CMK (cell line): ENCODE data around the gene ELP1.
"Not testable (repeated sequence)": the region's sequence is repeated elsewhere in the genome, so short reads cannot be mapped to it uniquely, and the experiment has no call there.

Experiments
- DNase-seq: peaks from one replicate; pipeline ENCODE4 v3.0.0-alpha.2; 2010; ENCODE audit warnings: low read depth

The ELP1 gene

DNA sequence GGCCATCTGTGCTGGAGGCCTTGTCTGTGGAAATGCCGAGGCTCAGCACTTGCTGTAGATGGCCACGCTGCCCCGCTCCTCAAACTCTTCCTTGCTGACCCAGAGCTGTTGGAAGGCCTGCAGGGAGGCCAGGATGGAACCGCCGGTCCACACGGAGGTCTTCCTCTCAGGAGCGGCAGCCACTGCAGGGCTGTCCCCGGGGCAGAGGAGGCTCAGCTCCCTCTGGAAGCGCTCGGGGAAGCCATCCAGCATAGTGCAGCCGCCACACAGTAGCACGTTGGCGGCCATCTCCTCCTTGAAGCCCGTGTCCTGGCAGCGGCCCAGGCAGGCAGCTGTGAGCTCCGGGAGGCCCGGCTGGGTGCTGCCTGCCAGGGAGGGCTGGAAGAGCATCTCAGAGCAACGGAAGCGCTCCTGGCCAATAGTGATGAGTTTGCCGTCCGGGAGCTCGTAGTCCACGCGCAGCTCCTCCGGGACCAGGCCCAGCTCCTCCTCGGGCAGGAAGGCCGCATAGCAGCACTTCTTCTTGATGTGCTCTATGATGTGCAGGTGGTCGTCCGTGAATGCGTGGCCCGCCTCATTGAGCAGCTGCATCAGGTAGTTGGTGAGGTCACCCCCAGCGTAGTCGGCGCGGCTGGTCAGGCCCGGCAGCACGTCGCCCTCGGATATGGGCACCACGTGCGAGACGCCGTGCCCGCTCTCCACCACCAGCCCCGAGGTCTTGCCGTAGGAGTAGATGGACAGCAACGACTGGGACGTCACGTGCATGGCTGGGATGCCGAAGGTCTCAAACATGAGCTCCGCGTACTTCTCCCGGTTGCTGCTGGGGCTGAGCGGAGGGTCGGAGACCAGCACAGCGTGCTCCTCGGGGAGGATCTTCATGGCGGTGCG lies 79.0 kb downstream of the ELP1 start:
- DNase-seq: no peak

DNA sequence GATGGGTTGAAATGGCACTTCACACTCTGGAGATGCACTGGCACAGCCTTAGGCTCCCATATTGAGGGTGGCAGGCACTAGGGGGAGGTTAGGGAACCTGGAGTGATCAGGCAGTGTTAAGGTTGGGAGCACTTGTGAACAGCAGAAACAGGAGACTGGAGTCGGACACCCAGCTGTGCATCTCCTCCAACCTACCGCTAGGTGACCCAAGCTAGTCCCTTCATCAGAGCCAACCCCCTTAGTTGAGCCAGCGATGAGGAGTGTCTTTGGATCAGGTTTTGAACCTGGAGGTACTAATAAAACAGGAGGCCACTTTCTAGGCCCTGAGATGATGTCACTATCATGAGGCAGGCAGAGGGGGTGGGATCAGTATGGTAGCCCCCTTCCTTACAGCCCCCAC lies 79.8 kb downstream of the ELP1 start:
- no peak for DNase-seq

- DNase-seq: no peak
These were observed 81.8 kb downstream of the ELP1 start for GRCh38 chr9:108852079-108852478.

GRCh38 chr9:108851138-108851537 lies 82.8 kb downstream of the ELP1 start:
- no peak for DNase-seq

GRCh38 chr9:108850293-108850897 lies 83.5 kb downstream of the ELP1 start:
- DNase-seq: peak; percentile 11

- DNase-seq: not testable (repeated sequence)
These were observed 85.6 kb downstream of the ELP1 start for GRCh38 chr9:108848296-108848695.

- no peak for DNase-seq
These were observed 88.0 kb downstream of the ELP1 start for GRCh38 chr9:108845947-108846346.

- DNase-seq: no peak
These were observed 88.4 kb downstream of the ELP1 start for GRCh38 chr9:108845507-108845906.

- DNase-seq: no peak
These were observed 89.1 kb downstream of the ELP1 start for GRCh38 chr9:108844856-108845255.

DNA sequence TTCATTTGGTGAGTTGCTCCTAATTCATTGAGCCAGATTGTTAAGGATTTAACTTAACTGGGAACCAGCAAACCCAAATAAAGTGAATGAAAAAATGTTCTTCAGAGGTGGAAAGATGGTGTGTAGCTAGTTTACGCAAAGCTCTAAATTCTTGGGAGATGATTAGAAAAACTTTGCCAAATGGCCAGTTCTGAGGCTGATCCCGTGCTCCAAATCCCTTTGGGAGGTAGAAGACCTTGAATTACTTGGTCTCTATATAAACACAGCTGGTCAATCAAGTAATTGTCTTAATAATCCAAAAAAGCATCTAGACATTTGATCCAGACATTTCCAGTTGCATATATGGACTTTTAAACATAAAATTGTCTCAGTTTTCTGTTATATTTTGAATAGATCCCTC lies 89.5 kb downstream of the ELP1 start:
- no peak for DNase-seq

- no peak for DNase-seq
These were observed 91.2 kb downstream of the ELP1 start for GRCh38 chr9:108842610-108843295.

- DNase-seq: not testable (repeated sequence)
These were observed 94.4 kb downstream of the ELP1 start for GRCh38 chr9:108839561-108839960.

- DNase-seq: no peak
These were observed 95.9 kb downstream of the ELP1 start for GRCh38 chr9:108838017-108838416.

- DNase-seq: no peak
These were observed 96.4 kb downstream of the ELP1 start for GRCh38 chr9:108837530-108837929.

DNA sequence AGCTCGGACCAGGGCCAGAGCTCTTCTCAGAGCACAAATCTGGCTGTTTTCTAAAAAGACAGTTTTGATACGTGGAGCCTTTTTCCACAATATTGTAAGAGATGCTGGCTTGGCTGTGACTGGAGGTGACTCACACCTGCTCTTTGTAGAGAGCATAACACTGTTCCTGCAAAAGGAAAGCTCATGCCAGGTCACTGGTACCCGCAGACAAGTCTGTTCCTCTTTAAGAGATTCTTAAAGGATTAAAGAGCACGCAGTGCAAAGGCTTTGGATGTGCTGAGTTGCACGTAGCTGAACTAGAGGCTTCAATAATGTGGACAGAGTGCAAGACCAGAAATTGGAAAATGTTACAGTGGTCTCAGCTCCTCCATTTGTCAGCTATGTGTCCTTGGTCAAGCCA lies 97.1 kb downstream of the ELP1 start:
- DNase-seq: no peak

DNA sequence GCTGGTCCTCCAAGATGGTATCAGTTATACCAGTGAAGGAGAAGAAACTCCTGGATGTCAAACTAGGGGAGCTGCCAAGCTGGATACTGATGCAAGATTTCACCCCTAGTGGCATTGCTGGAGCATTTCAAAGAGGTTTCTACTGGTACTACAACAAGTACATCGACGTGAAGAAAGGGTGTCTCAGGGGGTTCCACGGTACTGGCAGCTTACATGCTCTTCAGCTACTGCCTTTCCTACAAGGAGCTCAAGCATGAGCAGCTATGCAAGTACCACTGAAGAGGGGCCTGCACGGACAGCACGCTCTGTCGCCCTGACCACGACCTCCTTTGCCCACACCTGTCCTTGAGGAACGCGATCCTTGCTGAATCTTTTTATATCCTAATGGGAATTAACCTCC lies 97.6 kb downstream of the ELP1 start:
- DNase-seq: no peak

DNA sequence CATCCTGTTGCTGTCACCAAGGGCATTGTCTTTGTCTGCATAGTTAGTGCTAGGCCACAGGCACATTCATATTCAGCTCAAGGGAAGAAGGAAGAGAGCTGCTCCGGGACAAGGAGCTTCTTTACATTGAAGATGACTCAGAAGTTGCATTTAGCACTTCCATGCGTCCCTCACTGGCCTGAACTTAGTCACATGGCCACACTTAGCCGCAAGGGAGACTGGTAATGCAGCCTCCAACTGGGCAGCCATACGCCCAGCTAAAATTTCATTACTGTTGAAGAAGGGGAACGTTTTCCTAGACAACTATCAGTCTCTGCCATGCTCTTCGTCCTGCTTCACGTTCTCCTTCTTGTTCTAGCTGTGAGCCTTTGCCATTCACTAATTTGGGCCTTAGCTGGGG lies 98.1 kb downstream of the ELP1 start:
- DNase-seq: no peak

GRCh38 chr9:108834959-108835665 lies 98.8 kb downstream of the ELP1 start:
- peak; percentile 2 for DNase-seq

DNA sequence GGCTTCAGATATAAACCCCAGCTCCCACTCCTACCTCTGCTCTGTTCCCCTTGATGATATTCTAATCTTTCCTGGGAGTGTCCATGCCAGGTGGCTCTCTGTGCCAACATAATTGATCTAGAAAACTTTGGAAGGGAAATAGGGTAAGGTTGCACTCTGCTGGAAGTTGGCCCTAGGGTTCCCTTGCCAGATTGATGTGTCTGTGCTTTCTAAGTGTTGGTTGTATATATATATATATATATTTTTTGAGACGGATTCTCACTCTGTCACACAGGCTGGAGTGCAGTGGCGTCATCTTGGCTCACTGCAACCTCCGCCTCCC lies 101.8 kb downstream of the ELP1 start:
- DNase-seq: no peak

- DNase-seq: no peak
These were observed 102.3 kb downstream of the ELP1 start for GRCh38 chr9:108831496-108832178.

GRCh38 chr9:108830272-108830671 lies 103.7 kb downstream of the ELP1 start:
- no peak for DNase-seq

DNA sequence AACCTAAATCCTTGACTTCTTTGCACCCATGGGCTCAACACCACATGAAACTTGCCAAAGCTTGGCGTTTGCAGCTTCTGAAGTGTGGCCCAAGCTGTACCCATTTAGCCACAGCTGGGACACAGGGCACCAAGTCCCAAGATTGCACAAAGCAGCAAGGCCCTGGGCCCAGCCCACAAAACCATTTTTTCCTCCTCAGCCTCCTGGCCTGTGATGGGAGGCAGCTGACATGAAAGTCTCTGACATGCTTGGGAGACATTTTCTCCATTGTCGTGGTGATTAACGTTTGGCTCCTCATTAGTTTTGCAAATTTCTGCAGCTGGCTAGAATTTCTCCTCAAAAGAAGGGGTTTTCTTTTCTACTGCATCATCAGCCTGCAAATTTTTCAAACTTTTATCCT lies 110.1 kb downstream of the ELP1 start:
- no peak for DNase-seq
